ENCODE measurements around the gene C14orf180. TPM values are rescaled to one million over a fixed set of nuclear protein-coding genes. Genes with fewer than 3 reads are reported as not detected.

The C14orf180 gene
- total RNA-seq, 1 experiment from 2014 or later = not detected

- CTCF ChIA-PET = no interaction called here
- no peak for DNase-seq (ENCODE audit: low spot score)
- Histone ChIP-seq H3K36me3 (ENCODE audit: insufficient read depth, low read length, poor library complexity, severe bottlenecking) (no peaks in the 10 kb centered on the region), H3K4me3 (ENCODE audit: low read depth, low read length, poor library complexity, severe bottlenecking) (no peak overlapping the region), H3K27ac (ENCODE audit: low read depth, low read length, poor library complexity, severe bottlenecking) (no peak overlapping the region), H3K27me3 (replicated peaks; ENCODE audit: insufficient read depth, low read depth, low read length, poor library complexity) (no peaks in the 10 kb centered on the region), H3K4me1 (ENCODE audit: insufficient read depth, low read length, poor library complexity, severe bottlenecking) (no peaks in the 10 kb centered on the region), H3K9me3 (ENCODE audit: low read depth, low read length, poor library complexity, severe bottlenecking) (no peaks in the 10 kb centered on the region)
- POLR2A ChIA-PET (ENCODE audit: low non-redundant PET) = no interaction called here
- no peak for TF ChIP-seq EZH2 (IDR thresholded peaks at IDR 0.05; ENCODE audit: borderline replicate concordance, low read depth, low read length, poor library complexity, severe bottlenecking)
- TF ChIP-seq, protein P1, sequence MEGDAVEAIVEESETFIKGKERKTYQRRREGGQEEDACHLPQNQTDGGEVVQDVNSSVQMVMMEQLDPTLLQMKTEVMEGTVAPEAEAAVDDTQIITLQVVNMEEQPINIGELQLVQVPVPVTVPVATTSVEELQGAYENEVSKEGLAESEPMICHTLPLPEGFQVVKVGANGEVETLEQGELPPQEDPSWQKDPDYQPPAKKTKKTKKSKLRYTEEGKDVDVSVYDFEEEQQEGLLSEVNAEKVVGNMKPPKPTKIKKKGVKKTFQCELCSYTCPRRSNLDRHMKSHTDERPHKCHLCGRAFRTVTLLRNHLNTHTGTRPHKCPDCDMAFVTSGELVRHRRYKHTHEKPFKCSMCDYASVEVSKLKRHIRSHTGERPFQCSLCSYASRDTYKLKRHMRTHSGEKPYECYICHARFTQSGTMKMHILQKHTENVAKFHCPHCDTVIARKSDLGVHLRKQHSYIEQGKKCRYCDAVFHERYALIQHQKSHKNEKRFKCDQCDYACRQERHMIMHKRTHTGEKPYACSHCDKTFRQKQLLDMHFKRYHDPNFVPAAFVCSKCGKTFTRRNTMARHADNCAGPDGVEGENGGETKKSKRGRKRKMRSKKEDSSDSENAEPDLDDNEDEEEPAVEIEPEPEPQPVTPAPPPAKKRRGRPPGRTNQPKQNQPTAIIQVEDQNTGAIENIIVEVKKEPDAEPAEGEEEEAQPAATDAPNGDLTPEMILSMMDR (conservative IDR thresholded peaks at IDR 0.05; ENCODE audit: low read depth, low read length) = no peak
- intact Hi-C loops (cut with micrococcal nuclease; ENCODE audit: unreplicated experiment) = no loop called here
- BruUV-seq (replicated peaks) = no TSS peak
Measured at GRCh38 chr14:104557086-104557485, 22.5 kb upstream of the C14orf180 start.

- Histone ChIP-seq H3K27me3 (replicated peaks; ENCODE audit: insufficient read depth, low read depth, low read length, poor library complexity) (no peaks in the 10 kb centered on the region), H3K4me1 (ENCODE audit: insufficient read depth, low read length, poor library complexity, severe bottlenecking) (no peaks in the 10 kb centered on the region), H3K4me3 (ENCODE audit: low read depth, low read length, poor library complexity, severe bottlenecking) (no peak overlapping the region), H3K9me3 (ENCODE audit: low read depth, low read length, poor library complexity, severe bottlenecking) (no peaks in the 10 kb centered on the region), H3K36me3 (ENCODE audit: insufficient read depth, low read length, poor library complexity, severe bottlenecking) (no peaks in the 10 kb centered on the region), H3K27ac (ENCODE audit: low read depth, low read length, poor library complexity, severe bottlenecking) (no peak overlapping the region)
- no TSS peak for BruUV-seq (replicated peaks)
- DNase-seq (ENCODE audit: low spot score) = no peak
- CTCF ChIA-PET = no interaction called here
- intact Hi-C loops (cut with micrococcal nuclease; ENCODE audit: unreplicated experiment) = no loop called here
- POLR2A ChIA-PET (ENCODE audit: low non-redundant PET) = no interaction called here
- TF ChIP-seq EZH2 (IDR thresholded peaks at IDR 0.05; ENCODE audit: borderline replicate concordance, low read depth, low read length, poor library complexity, severe bottlenecking) = no peak
- TF ChIP-seq, protein P1 (conservative IDR thresholded peaks at IDR 0.05; ENCODE audit: low read depth, low read length) = no peak
Measured at GRCh38 chr14:104557766-104558165, 21.8 kb upstream of the C14orf180 start.

DNA sequence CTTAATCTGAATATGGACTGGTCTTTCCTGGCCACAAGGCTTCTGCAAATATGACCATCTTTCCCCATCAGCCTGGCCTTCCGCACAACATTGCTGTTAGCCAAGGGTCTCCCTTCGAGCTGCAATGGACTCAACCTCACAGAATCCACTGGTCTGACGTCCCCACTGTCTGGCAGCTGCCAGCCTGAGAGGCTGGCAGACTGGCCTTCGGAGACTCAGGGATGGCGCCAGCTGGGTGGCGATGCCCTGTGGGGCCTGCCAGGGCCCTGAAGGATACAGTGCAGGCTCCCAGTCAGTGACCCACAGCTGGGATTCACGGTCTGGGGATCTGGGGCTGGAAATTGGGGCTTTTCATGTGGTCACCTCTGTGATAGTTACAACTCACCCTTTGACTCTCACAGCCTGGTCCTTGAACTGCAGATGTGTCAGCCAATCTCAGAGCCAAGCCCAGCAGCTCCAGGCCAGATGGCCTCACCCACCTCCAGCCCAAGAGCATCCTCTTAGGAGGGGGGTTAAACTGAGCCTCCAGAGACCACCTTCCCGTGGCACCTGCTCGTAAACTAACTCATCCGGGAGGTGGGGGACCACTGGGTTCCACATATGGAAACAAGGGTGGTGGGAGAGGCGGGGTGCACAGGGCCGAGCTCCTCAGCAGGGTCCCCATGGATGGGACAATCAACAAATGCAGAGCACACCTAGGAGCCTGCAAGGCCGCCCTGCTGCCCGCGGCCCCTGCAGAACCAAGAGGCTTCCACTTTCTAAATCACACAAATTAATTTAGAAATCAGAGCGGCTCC is 21.1 kb upstream of the C14orf180 start:
- no peak for DNase-seq (ENCODE audit: low spot score)
- H3K27me3 ChIP-seq (replicated peaks; ENCODE audit: insufficient read depth, low read depth, low read length, poor library complexity) = no peaks in the 10 kb centered on the region
- H3K27ac ChIP-seq (ENCODE audit: low read depth, low read length, poor library complexity, severe bottlenecking) = no peak overlapping the region
- no TSS peak for BruUV-seq (replicated peaks)
- no peak for TF ChIP-seq EZH2 (IDR thresholded peaks at IDR 0.05; ENCODE audit: borderline replicate concordance, low read depth, low read length, poor library complexity, severe bottlenecking)
- TF ChIP-seq, protein P1 (conservative IDR thresholded peaks at IDR 0.05; ENCODE audit: low read depth, low read length) = no peak
- H3K4me3 ChIP-seq (ENCODE audit: low read depth, low read length, poor library complexity, severe bottlenecking) = no peak overlapping the region
- CTCF ChIA-PET = no interaction called here
- H3K36me3 ChIP-seq (ENCODE audit: insufficient read depth, low read length, poor library complexity, severe bottlenecking) = no peaks in the 10 kb centered on the region
- intact Hi-C loops (cut with micrococcal nuclease; ENCODE audit: unreplicated experiment) = no loop called here
- no peaks in the 10 kb centered on the region for H3K9me3 ChIP-seq (ENCODE audit: low read depth, low read length, poor library complexity, severe bottlenecking)
- POLR2A ChIA-PET (ENCODE audit: low non-redundant PET) = no interaction called here
- H3K4me1 ChIP-seq (ENCODE audit: insufficient read depth, low read length, poor library complexity, severe bottlenecking) = no peaks in the 10 kb centered on the region

Data from A673 (cell line).